Suprapubic skin (tissue), 3 donors: ENCODE data around the gene DUSP14.

ENCODE experiments used
- CTCF ChIP-seq, 2 donors: fragments of 200-600 bp in 1 of 2; fragments of 450-650 bp in 1 of 2; sonication (generic) in 1 of 2; IDR thresholded peaks; one replicate each; pipeline ENCODE4 v1.5.1; 2016 to 2019; ENCODE audit warnings: antibody characterized with exemption in 2 of 2, mild to moderate bottlenecking in 1 of 2, moderate library complexity in 1 of 2
- EP300 ChIP-seq: sonication (generic); formaldehyde crosslinking; IDR thresholded peaks from one replicate; pipeline ENCODE4 v1.6.1; 2017; ENCODE audit warnings: antibody characterized with exemption
- POLR2A ChIP-seq, 2 donors: fragments of 450-650 bp; IDR thresholded peaks; one replicate each; pipeline ENCODE4 v1.6.1; 2017; ENCODE audit warnings: antibody characterized with exemption in 2 of 2, mild to moderate bottlenecking in 2 of 2, moderate library complexity in 2 of 2

- TF ChIP-seq POLR2A (IDR thresholded peaks at IDR 0.05), result no peak
- TF ChIP-seq EP300, result no peak
- no peak for TF ChIP-seq CTCF (IDR thresholded peaks at IDR 0.05)
Measured at GRCh38 chr17:37547986-37548385, 58.3 kb downstream of the DUSP14 start.
